ENCODE results near the gene KIF6. TPM values are rescaled to one million over a fixed set of nuclear protein-coding genes. Genes with fewer than 3 reads are reported as not detected.

KIF6 gene
- total RNA-seq, 1 experiment from 2014 or later, result not detected

DNA sequence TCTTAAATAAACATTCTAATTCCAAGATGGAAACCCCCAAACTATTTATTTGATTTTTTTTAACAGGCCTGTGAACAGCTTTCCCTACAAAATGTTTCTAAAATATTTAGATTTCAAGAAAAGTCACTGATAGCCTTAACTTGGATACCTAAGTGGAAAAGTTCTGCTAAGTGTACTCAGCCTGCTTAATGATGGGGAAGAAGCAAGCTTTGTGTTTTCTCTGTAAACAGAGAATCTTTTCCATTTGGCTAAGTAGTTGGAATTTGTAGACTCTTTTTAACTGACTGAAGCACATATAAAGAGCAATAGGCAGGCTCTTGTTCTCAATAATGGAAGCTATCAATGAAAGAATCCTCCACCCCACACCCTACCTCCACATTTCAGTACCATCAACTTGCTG lies 108.2 kb downstream of the KIF6 start:
- no peaks in the 10 kb centered on the region for H3K4me1 ChIP-seq (ENCODE audit: control insufficient read depth, insufficient read depth, low read length)
- H3K27me3 ChIP-seq (ENCODE audit: control insufficient read depth, insufficient read depth, low read length), result no peaks in the 10 kb centered on the region
- H3K4me3 ChIP-seq (ENCODE audit: low read depth in 2 of 2, low read length in 2 of 2), result no peak overlapping the region
- in situ Hi-C loops (cut with HindIII; ENCODE audit: low pct_unique_long_range_greater_than_20kb, low sequenced_read_pairs) (no loop called here), intact Hi-C loops (cut with micrococcal nuclease; ENCODE audit: unreplicated experiment) (no loop called here)
- TF ChIP-seq, protein P1, sequence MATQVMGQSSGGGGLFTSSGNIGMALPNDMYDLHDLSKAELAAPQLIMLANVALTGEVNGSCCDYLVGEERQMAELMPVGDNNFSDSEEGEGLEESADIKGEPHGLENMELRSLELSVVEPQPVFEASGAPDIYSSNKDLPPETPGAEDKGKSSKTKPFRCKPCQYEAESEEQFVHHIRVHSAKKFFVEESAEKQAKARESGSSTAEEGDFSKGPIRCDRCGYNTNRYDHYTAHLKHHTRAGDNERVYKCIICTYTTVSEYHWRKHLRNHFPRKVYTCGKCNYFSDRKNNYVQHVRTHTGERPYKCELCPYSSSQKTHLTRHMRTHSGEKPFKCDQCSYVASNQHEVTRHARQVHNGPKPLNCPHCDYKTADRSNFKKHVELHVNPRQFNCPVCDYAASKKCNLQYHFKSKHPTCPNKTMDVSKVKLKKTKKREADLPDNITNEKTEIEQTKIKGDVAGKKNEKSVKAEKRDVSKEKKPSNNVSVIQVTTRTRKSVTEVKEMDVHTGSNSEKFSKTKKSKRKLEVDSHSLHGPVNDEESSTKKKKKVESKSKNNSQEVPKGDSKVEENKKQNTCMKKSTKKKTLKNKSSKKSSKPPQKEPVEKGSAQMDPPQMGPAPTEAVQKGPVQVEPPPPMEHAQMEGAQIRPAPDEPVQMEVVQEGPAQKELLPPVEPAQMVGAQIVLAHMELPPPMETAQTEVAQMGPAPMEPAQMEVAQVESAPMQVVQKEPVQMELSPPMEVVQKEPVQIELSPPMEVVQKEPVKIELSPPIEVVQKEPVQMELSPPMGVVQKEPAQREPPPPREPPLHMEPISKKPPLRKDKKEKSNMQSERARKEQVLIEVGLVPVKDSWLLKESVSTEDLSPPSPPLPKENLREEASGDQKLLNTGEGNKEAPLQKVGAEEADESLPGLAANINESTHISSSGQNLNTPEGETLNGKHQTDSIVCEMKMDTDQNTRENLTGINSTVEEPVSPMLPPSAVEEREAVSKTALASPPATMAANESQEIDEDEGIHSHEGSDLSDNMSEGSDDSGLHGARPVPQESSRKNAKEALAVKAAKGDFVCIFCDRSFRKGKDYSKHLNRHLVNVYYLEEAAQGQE (IDR thresholded peaks at IDR 0.05; ENCODE audit: insufficient read depth in 1 of 2, low read depth in 2 of 2, low read length in 1 of 2), result no peak
- TF ChIP-seq, protein P2, sequence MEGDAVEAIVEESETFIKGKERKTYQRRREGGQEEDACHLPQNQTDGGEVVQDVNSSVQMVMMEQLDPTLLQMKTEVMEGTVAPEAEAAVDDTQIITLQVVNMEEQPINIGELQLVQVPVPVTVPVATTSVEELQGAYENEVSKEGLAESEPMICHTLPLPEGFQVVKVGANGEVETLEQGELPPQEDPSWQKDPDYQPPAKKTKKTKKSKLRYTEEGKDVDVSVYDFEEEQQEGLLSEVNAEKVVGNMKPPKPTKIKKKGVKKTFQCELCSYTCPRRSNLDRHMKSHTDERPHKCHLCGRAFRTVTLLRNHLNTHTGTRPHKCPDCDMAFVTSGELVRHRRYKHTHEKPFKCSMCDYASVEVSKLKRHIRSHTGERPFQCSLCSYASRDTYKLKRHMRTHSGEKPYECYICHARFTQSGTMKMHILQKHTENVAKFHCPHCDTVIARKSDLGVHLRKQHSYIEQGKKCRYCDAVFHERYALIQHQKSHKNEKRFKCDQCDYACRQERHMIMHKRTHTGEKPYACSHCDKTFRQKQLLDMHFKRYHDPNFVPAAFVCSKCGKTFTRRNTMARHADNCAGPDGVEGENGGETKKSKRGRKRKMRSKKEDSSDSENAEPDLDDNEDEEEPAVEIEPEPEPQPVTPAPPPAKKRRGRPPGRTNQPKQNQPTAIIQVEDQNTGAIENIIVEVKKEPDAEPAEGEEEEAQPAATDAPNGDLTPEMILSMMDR (IDR thresholded peaks at IDR 0.05), result no peak
- no peak for TF ChIP-seq SIN3A (IDR thresholded peaks at IDR 0.05; ENCODE audit: borderline replicate concordance, insufficient read depth, low read depth, low read length)
- no peak for TF ChIP-seq TCF7L2 (IDR thresholded peaks at IDR 0.05; ENCODE audit: low read depth, low read length)
- TF ChIP-seq POLR2AphosphoS5 (IDR thresholded peaks at IDR 0.05; ENCODE audit: low read depth, low read length), result no peak
- POLR2A ChIA-PET, result no interaction called here
- CTCF ChIA-PET, result no interaction called here
- no TSS peak for BruUV-seq (replicated peaks)
- no peaks in the 10 kb centered on the region for H3K9me3 ChIP-seq (ENCODE audit: control insufficient read depth, insufficient read depth, low read depth, low read length)
- no peak overlapping the region for H3K27ac ChIP-seq (ENCODE audit: low read length)
- ATAC-seq (no peak), DNase-seq (ENCODE audit: low read depth, low spot score) (no peak)
- H3K36me3 ChIP-seq (ENCODE audit: control insufficient read depth, insufficient read depth, low read length), result no peaks in the 10 kb centered on the region

DNA sequence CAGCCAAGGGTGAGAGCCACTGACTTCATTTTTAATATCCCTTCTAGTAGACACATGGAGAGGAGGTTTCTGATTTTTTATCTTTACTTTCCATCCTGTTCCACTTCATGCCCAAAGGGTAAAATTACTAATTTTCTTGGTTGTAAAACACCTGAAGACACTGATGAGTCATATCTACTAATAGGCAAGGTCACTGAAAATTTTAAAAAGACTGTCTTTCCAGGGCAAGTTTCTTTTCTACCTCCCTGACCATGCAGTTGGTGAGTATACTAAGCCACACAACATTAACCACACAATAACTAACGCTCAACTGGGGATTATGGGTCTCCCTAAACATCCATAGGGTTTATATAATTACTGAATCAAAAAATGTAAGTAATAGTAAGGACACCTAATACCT lies 109.6 kb downstream of the KIF6 start:
- no peaks in the 10 kb centered on the region for H3K27me3 ChIP-seq (ENCODE audit: control insufficient read depth, insufficient read depth, low read length)
- in situ Hi-C loops (cut with HindIII; ENCODE audit: low pct_unique_long_range_greater_than_20kb, low sequenced_read_pairs) (no loop called here), intact Hi-C loops (cut with micrococcal nuclease; ENCODE audit: unreplicated experiment) (no loop called here)
- no peaks in the 10 kb centered on the region for H3K4me1 ChIP-seq (ENCODE audit: control insufficient read depth, insufficient read depth, low read length)
- DNase-seq (ENCODE audit: low read depth, low spot score) (no peak), ATAC-seq (no peak)
- no peak overlapping the region for H3K27ac ChIP-seq (ENCODE audit: low read length)
- no peak overlapping the region for H3K4me3 ChIP-seq (ENCODE audit: low read depth in 2 of 2, low read length in 2 of 2)
- BruUV-seq (replicated peaks), result no TSS peak
- CTCF ChIA-PET, result no interaction called here
- no peaks in the 10 kb centered on the region for H3K9me3 ChIP-seq (ENCODE audit: control insufficient read depth, insufficient read depth, low read depth, low read length)
- no peak for TF ChIP-seq POLR2AphosphoS5 (IDR thresholded peaks at IDR 0.05; ENCODE audit: low read depth, low read length)
- TF ChIP-seq SIN3A (IDR thresholded peaks at IDR 0.05; ENCODE audit: borderline replicate concordance, insufficient read depth, low read depth, low read length), result no peak
- no peak for TF ChIP-seq TCF7L2 (IDR thresholded peaks at IDR 0.05; ENCODE audit: low read depth, low read length)
- TF ChIP-seq, protein P2 (IDR thresholded peaks at IDR 0.05), result no peak
- TF ChIP-seq, protein P1 (IDR thresholded peaks at IDR 0.05; ENCODE audit: insufficient read depth in 1 of 2, low read depth in 2 of 2, low read length in 1 of 2), result no peak
- no peaks in the 10 kb centered on the region for H3K36me3 ChIP-seq (ENCODE audit: control insufficient read depth, insufficient read depth, low read length)
- POLR2A ChIA-PET, result no interaction called here

Data from Panc1 (cell line).